Retinal pigment epithelial cell (primary cell): ENCODE results near the gene KLHL36.

Experiments used
- DNase-seq: peaks from one replicate; pipeline ENCODE4 v3.0.0-alpha.2; 2010; ENCODE audit warnings: low read depth
- H3K4me3 ChIP-seq: 2 replicates; pipeline ENCODE4 v1.5.1; 2011; ENCODE audit warnings: mild to moderate bottlenecking, low read length, control low read depth, moderate library complexity
- CTCF ChIP-seq: conservative IDR thresholded peaks from 2 replicates; pipeline ENCODE4 v1.5.1; 2011; ENCODE audit warnings: low read depth, low read length, control low read depth, inconsistent platforms

Gene KLHL36

GRCh38 chr16:84699712-84700445 is 51.6 kb downstream of the KLHL36 start, which contains the start of gene USP10:
Gene USP10 (plus strand): TSS chr16:84700000. CDS start chr16:84700091, 91 bp downstream.
- no peak for DNase-seq
- H3K4me3 ChIP-seq: peak within 1 kb of the TSS; percentile 93
- no peak for TF ChIP-seq CTCF

GRCh38 chr16:84700446-84701300 is 52.4 kb downstream of the KLHL36 start:
- no peak for TF ChIP-seq CTCF
- H3K4me3 ChIP-seq: peak overlapping the region; percentile 93
- no peak for DNase-seq

GRCh38 chr16:84703681-84704080 is 55.4 kb downstream of the KLHL36 start:
- peak; percentile 84 for DNase-seq

GRCh38 chr16:84704253-84704652 is 55.9 kb downstream of the KLHL36 start:
- no peak for TF ChIP-seq CTCF
- DNase-seq: no peak

More at GRCh38 chr16:84703681-84704080, 55.4 kb downstream of the KLHL36 start:
- H3K4me3 ChIP-seq: no peak overlapping the region
- no peak for TF ChIP-seq CTCF

GRCh38 chr16:84706856-84707255 is 58.5 kb downstream of the KLHL36 start:
- no peak for TF ChIP-seq CTCF
- no peak for DNase-seq
- H3K4me3 ChIP-seq: no peak overlapping the region

More at GRCh38 chr16:84704253-84704652, 55.9 kb downstream of the KLHL36 start:
- no peak overlapping the region for H3K4me3 ChIP-seq

- H3K4me3 ChIP-seq: no peak overlapping the region
- DNase-seq: no peak
- TF ChIP-seq CTCF: no peak
Observed at GRCh38 chr16:84709609-84710008, 61.3 kb downstream of the KLHL36 start.
